Measurements from ENCODE around the gene ZNF670.

DNA sequence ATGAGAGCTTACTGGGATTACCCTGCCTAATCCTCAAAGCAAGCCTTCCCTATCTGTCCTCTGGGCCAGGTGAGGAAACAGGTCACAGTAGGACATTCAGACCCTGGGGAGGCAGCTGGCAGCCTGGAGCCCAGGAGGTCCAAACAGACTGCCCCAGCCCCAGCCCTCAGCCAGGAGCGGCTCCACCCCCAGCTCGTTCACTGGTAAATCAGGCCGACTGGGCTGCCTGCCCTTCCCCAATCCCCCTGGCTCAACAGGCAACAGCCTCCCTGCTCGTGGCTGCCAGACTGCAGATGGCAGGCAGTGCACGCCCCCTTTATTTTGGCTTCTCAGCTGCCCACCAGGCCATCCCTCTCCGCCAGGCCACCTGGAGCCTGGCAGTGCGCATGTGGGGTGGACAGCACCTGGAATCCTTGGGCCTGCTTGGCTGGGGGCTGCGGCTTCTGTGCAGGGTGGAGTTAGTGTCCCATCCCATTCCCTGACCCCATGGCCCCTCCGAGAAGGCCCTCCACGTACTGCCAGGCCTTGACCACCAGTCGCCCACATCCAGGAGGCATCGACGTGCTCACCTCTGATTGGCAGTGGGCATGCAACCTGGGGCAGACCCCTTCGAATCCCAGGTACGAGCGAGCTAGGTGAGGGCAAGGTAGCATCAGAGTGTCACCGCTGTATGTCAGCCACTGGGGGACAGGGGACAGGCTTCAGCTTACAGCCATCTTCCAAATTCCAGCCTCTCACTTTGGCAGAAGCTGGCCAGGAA is 11.2 kb upstream of the ZNF670 start:
- no peak for TF ChIP-seq CTCF (IDR thresholded peaks at IDR 0.05)
- no peak for TF ChIP-seq POLR2A (IDR thresholded peaks at IDR 0.05)
